Anterior cingulate cortex (tissue), 58 donors: ENCODE measurements around the gene PSMB8.
A peak's percentile ranks its signal among the peaks of the same experiment; 100 is the strongest.

Experiments
- DNase-seq, 58 donors: peaks; one replicate each; lab custom pipeline; 2025; lab: John Stamatoyannopoulos, UW

The PSMB8 gene

GRCh38 chr6:32857156-32857891 lies 13.5 kb upstream of the PSMB8 start:
- DNase-seq: no peak

GRCh38 chr6:32855467-32856174 lies 11.8 kb upstream of the PSMB8 start:
- no peak for DNase-seq

- peak in 24 of 58 donors; percentile 11 to 78 (median 55) for DNase-seq
These were observed 10.7 kb upstream of the PSMB8 start for GRCh38 chr6:32854376-32855178.

GRCh38 chr6:32853541-32854375 lies 9.9 kb upstream of the PSMB8 start, which contains the start of the genes PSMB9 and TAP1:
Gene PSMB9 (plus strand): TSS chr6:32854192. CDS start chr6:32854230, 38 bp downstream.
Gene TAP1 (minus strand): TSS chr6:32853704. CDS start chr6:32853636, 68 bp downstream.
- peak; percentile 63 to 98 (median 93) for DNase-seq

GRCh38 chr6:32852844-32853540 lies 9.1 kb upstream of the PSMB8 start:
- DNase-seq: peak in 43 of 58 donors; percentile 14 to 74 (median 56)

GRCh38 chr6:32852018-32852843 lies 8.4 kb upstream of the PSMB8 start:
- peak in 2 of 58 donors; percentile 5 to 29 for DNase-seq

- no peak for DNase-seq
These were observed 7.2 kb upstream of the PSMB8 start for GRCh38 chr6:32851025-32851424.

- DNase-seq: no peak
These were observed 5.3 kb upstream of the PSMB8 start for GRCh38 chr6:32849126-32849525.

- no peak for DNase-seq
These were observed 3.9 kb upstream of the PSMB8 start for GRCh38 chr6:32847795-32848194.

- DNase-seq: no peak
These were observed 3.2 kb upstream of the PSMB8 start for GRCh38 chr6:32847004-32847403.

- DNase-seq: peak in 12 of 58 donors; percentile 1 to 48 (median 9)
These were observed 1.6 kb upstream of the PSMB8 start for GRCh38 chr6:32845384-32845884.

GRCh38 chr6:32844839-32845383 lies 1.1 kb upstream of the PSMB8 start:
- no peak for DNase-seq

- peak in 3 of 58 donors; percentile 14 to 49 (median 30) for DNase-seq
These were observed 392 bp downstream of the PSMB8 start for GRCh38 chr6:32843331-32843978.

GRCh38 chr6:32842690-32843089 lies 1.2 kb downstream of the PSMB8 start:
- DNase-seq: no peak

GRCh38 chr6:32842021-32842650 lies 1.7 kb downstream of the PSMB8 start:
- DNase-seq: no peak

GRCh38 chr6:32840604-32841246 lies 3.1 kb downstream of the PSMB8 start:
- DNase-seq: no peak
